ENCODE data around the gene ALS2CL. TPM values are rescaled to one million over a fixed set of nuclear protein-coding genes. Genes with fewer than 3 reads are reported as not detected.

ALS2CL gene
- total RNA-seq, 1 donor from 2014 or later = 6.2 TPM

- Mint-ChIP-seq H3K4me1 (peaks cover 7% of the 10 kb centered on the region), H3K9me3 (no peaks in the 10 kb centered on the region), H3K4me3 (no peak overlapping the region), H3K27me3 (ENCODE audit: low read depth) (peaks cover 17% of the 10 kb centered on the region), H3K27ac (no peak overlapping the region), H3K36me3 (no peaks in the 10 kb centered on the region)
- no peak for DNase-seq (ENCODE audit: low spot score in 2 of 2, unreplicated experiment in 2 of 2)
- TF ChIP-seq, protein P1, sequence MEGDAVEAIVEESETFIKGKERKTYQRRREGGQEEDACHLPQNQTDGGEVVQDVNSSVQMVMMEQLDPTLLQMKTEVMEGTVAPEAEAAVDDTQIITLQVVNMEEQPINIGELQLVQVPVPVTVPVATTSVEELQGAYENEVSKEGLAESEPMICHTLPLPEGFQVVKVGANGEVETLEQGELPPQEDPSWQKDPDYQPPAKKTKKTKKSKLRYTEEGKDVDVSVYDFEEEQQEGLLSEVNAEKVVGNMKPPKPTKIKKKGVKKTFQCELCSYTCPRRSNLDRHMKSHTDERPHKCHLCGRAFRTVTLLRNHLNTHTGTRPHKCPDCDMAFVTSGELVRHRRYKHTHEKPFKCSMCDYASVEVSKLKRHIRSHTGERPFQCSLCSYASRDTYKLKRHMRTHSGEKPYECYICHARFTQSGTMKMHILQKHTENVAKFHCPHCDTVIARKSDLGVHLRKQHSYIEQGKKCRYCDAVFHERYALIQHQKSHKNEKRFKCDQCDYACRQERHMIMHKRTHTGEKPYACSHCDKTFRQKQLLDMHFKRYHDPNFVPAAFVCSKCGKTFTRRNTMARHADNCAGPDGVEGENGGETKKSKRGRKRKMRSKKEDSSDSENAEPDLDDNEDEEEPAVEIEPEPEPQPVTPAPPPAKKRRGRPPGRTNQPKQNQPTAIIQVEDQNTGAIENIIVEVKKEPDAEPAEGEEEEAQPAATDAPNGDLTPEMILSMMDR (IDR thresholded peaks at IDR 0.05; ENCODE audit: unreplicated experiment) = no peak
Measured at GRCh38 chr3:46690798-46691197, 2.7 kb downstream of the ALS2CL start.

GRCh38 chr3:46685446-46685845 lies 8.0 kb downstream of the ALS2CL start:
- TF ChIP-seq, protein P1 (IDR thresholded peaks at IDR 0.05; ENCODE audit: unreplicated experiment) = no peak

DNA sequence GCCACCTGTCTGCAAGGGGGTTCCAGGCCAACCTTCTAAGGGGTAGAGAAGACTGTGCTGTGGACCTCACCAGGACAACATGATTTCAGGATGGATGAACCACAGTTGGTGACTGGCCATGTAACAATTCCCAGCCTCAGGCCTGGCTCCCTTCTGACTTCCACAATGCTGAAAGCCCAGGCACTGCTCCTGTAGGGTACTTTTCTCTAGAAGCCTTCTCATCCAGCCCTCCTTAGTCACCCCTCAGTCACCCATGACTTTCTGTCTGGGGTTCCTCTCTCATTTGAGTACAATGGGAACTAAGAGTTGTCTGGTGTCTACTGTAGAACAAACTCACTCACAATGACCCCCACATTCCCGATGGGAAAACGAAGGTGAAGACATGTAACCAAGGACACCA lies 8.6 kb downstream of the ALS2CL start:
- no peak for DNase-seq (ENCODE audit: low spot score in 2 of 2, unreplicated experiment in 2 of 2)
- Mint-ChIP-seq H3K9me3 (no peaks in the 10 kb centered on the region), H3K27me3 (ENCODE audit: low read depth) (no peaks in the 10 kb centered on the region), H3K4me3 (no peak overlapping the region), H3K4me1 (no peaks in the 10 kb centered on the region), H3K27ac (no peak overlapping the region), H3K36me3 (no peaks in the 10 kb centered on the region)
- TF ChIP-seq, protein P1 (IDR thresholded peaks at IDR 0.05; ENCODE audit: unreplicated experiment) = no peak

More at GRCh38 chr3:46685446-46685845, 8.0 kb downstream of the ALS2CL start:
- H3K4me1 Mint-ChIP-seq = no peaks in the 10 kb centered on the region
- no peaks in the 10 kb centered on the region for H3K9me3 Mint-ChIP-seq
- H3K4me3 Mint-ChIP-seq = no peak overlapping the region
- no peaks in the 10 kb centered on the region for H3K27me3 Mint-ChIP-seq (ENCODE audit: low read depth)
- no peak for DNase-seq (ENCODE audit: low spot score in 2 of 2, unreplicated experiment in 2 of 2)
- no peak overlapping the region for H3K27ac Mint-ChIP-seq
- no peaks in the 10 kb centered on the region for H3K36me3 Mint-ChIP-seq

GRCh38 chr3:46682974-46683373 lies 10.5 kb downstream of the ALS2CL start:
- Mint-ChIP-seq H3K9me3 (no peaks in the 10 kb centered on the region), H3K36me3 (no peaks in the 10 kb centered on the region), H3K4me3 (no peak overlapping the region), H3K27ac (no peak overlapping the region), H3K27me3 (ENCODE audit: low read depth) (no peaks in the 10 kb centered on the region), H3K4me1 (no peaks in the 10 kb centered on the region)
- no peak for DNase-seq (ENCODE audit: low spot score in 2 of 2, unreplicated experiment in 2 of 2)
- TF ChIP-seq, protein P1 (IDR thresholded peaks at IDR 0.05; ENCODE audit: unreplicated experiment) = no peak

DNA sequence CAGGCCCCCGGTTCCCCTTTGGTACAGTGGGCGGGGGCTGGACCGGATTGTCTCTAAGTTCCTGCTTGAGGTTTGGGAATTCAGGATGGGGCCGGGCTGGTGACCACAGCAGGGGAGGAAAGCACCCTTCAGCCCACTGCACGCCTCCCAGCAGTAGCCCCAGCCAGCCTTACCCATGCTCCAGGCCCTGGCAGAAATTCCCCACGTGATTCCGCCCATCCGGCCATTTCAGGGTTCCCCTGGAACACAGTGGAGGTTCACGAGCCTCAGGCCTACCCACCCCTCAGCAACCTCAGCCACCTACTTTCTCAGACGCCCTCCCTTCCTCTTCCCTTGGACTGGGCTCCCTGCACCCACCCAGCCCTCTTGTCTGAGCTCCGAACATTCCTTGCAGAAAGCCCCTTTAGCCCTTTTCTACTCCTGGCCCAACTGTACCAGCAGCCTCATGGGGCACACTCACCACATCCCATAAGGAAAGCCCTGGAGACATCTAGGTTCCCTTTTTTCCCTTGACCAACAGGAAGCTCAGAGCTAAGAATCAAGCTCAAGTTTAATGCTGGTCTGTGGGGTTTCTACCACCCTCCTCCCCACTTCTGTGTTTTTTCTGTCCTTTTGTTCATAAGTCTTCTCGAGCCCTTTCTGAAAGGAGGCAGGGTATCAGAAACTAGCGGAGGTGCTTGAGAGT lies 11.5 kb downstream of the ALS2CL start:
- TF ChIP-seq, protein P1 (IDR thresholded peaks at IDR 0.05; ENCODE audit: unreplicated experiment) = no peak
- H3K36me3 Mint-ChIP-seq = no peaks in the 10 kb centered on the region
- DNase-seq (ENCODE audit: low spot score in 2 of 2, unreplicated experiment in 2 of 2) = no peak
- H3K4me1 Mint-ChIP-seq = no peaks in the 10 kb centered on the region
- H3K9me3 Mint-ChIP-seq = no peaks in the 10 kb centered on the region
- H3K27me3 Mint-ChIP-seq (ENCODE audit: low read depth) = no peaks in the 10 kb centered on the region
- H3K27ac Mint-ChIP-seq = no peak overlapping the region
- no peak overlapping the region for H3K4me3 Mint-ChIP-seq

All from mesothelial cell of epicardium (in vitro differentiated cells).